ENCODE results near the gene KCNQ4.

- TF ChIP-seq CTCF (IDR thresholded peaks at IDR 0.05) (no peak), EZH2 (IDR thresholded peaks at IDR 0.05; ENCODE audit: borderline replicate concordance, insufficient read depth, low read depth, low read length, poor library complexity, severe bottlenecking) (no peak)
Measured at GRCh38 chr1:40788561-40789341, 5.2 kb downstream of the KCNQ4 start.

Measured in B cell (primary cell).